ENCODE data around the gene MYOZ3. TPM values are rescaled to one million over a fixed set of nuclear protein-coding genes. Genes with fewer than 3 reads are reported as not detected.

MYOZ3 gene
- polyA plus RNA-seq, 1 of the 3 experiments (the other 2 are of a cell fraction), result 0.26 TPM

GRCh38 chr5:150692276-150692675, 31.2 kb downstream of the MYOZ3 start:
- no peaks in the 10 kb centered on the region for H3K9me3 ChIP-seq
- H3F3A ChIP-seq (replicated peaks; ENCODE audit: insufficient read depth), result peaks cover 30% of the 10 kb centered on the region
- no peak overlapping the region for H2AFZ ChIP-seq (ENCODE audit: low read depth)
- no peaks in the 10 kb centered on the region for H3K27me3 ChIP-seq (ENCODE audit: insufficient read depth)
- CTCF ChIA-PET, result interaction anchor here (0.8 to 2.6 kb wide), 2 partner anchors 9 to 35 kb away, joined by 3 to 8 read pairs; partner anchors contain the start of gene RBM22
- H3K4me3 ChIP-seq (ENCODE audit: low read depth in 2 of 2, low read length in 1 of 2), result no peak overlapping the region
- POLR2A ChIA-PET, result no interaction called here
- H4K20me1 ChIP-seq (ENCODE audit: insufficient read depth), result peaks cover 29% of the 10 kb centered on the region
- no peak for TF ChIP-seq RAD21 (IDR thresholded peaks at IDR 0.05; ENCODE audit: low read length)
- no peak for TF ChIP-seq TAF1 (IDR thresholded peaks at IDR 0.05; ENCODE audit: borderline replicate concordance, low read depth, low read length)
- no peak for TF ChIP-seq GABPA (IDR thresholded peaks at IDR 0.05; ENCODE audit: low read depth)
- TF ChIP-seq RFX5 (IDR thresholded peaks at IDR 0.05; ENCODE audit: low read length), result no peak
- TF ChIP-seq YY1 (IDR thresholded peaks at IDR 0.05; ENCODE audit: low read depth), result no peak
- TF ChIP-seq GATA2 (CRISPR knock-in tag; IDR thresholded peaks at IDR 0.05), result no peak
- TF ChIP-seq CHD2 (IDR thresholded peaks at IDR 0.05; ENCODE audit: low read length, partially characterized antibody), result no peak
- no peak for TF ChIP-seq CTCF (IDR thresholded peaks at IDR 0.05)
- TF ChIP-seq SIN3A (IDR thresholded peaks at IDR 0.05; ENCODE audit: borderline replicate concordance, low read depth, low read length), result no peak
- TF ChIP-seq RXRA (IDR thresholded peaks at IDR 0.05; ENCODE audit: borderline replicate concordance, low read depth), result no peak
- TF ChIP-seq MXI1 (IDR thresholded peaks at IDR 0.05; ENCODE audit: low read depth, low read length), result no peak
- TF ChIP-seq REST (IDR thresholded peaks at IDR 0.05; ENCODE audit: low read depth, low read length), result no peak
- no peak for TF ChIP-seq NFIC (IDR thresholded peaks at IDR 0.05; ENCODE audit: borderline replicate concordance)
- no peak for TF ChIP-seq FOXM1 (IDR thresholded peaks at IDR 0.05; ENCODE audit: low read depth)
- TF ChIP-seq IRF3 (IDR thresholded peaks at IDR 0.05; ENCODE audit: low read depth, low read length), result no peak
- no peak for DNase-seq
- H3K9ac ChIP-seq, result no peak overlapping the region
- no peaks in the 10 kb centered on the region for H3K4me1 ChIP-seq (ENCODE audit: control insufficient read depth in 1 of 2, insufficient read depth in 2 of 2, low read depth in 1 of 2, low read length in 1 of 2)
- no peak overlapping the region for H3K4me2 ChIP-seq
- peaks cover 62 to 72% of the 10 kb centered on the region in 2 experiments for H3K36me3 ChIP-seq (replicated peaks in 1 of 2; ENCODE audit: control insufficient read depth in 1 of 2, insufficient read depth in 2 of 2, low read length in 1 of 2)
- 91% methylated on average over 3 of the region's 3 CpGs for WGBS (ENCODE audit: low lambda C conversion rate)
- no peaks in the 10 kb centered on the region for H3K9me2 ChIP-seq
- no peaks in the 10 kb centered on the region for H3K79me2 ChIP-seq (ENCODE audit: insufficient read depth)
- no peak overlapping the region for H3K27ac ChIP-seq (ENCODE audit: low read depth in 2 of 2, low read length in 1 of 2)
